Measurements from ENCODE around the gene UPB1. TPM values are rescaled to one million over a fixed set of nuclear protein-coding genes. Genes with fewer than 3 reads are reported as not detected.

Gene UPB1
- total and polyA plus RNA-seq, 2 experiments from 2014 or later, result 0.13 TPM; not detected in 1

- Histone ChIP-seq H3K27me3 (ENCODE audit: insufficient read depth) (no peaks in the 10 kb centered on the region), H3K4me3 (no peak overlapping the region), H3K4me2 (no peak overlapping the region), H3K79me2 (replicated peaks; ENCODE audit: insufficient read depth) (no peaks in the 10 kb centered on the region), H3F3A (replicated peaks; ENCODE audit: low read depth) (no peaks in the 10 kb centered on the region), H3K9me2 (ENCODE audit: insufficient read depth) (no peaks in the 10 kb centered on the region), H3K36me3 (ENCODE audit: insufficient read depth) (no peaks in the 10 kb centered on the region), H2AFZ (peak overlapping the region; percentile 60; the same call in 1 of the 2 replicates), H3K4me1 (ENCODE audit: insufficient read depth) (peaks cover 6% of the 10 kb centered on the region; the same call in 1 of the 2 replicates), H4K20me1 (replicated peaks; ENCODE audit: insufficient read depth) (no peaks in the 10 kb centered on the region), H3K27ac (ENCODE audit: low read depth) (no peak overlapping the region)
- Mint-ChIP-seq H3K4me1 (peaks cover 13% of the 10 kb centered on the region), H3K36me3 (ENCODE audit: low read depth) (no peaks in the 10 kb centered on the region; the same call in 2 of the 3 replicates), H3K27ac (no peak overlapping the region), H3K27me3 (ENCODE audit: insufficient read depth, low read depth, poor library complexity) (peaks cover 6% of the 10 kb centered on the region), H3K9me3 (no peaks in the 10 kb centered on the region), H3K4me3 (no peak overlapping the region)
- ATAC-seq (peak; percentile 93), DNase-seq (ENCODE audit: low spot score) (peak; percentile 91)
- TF ChIP-seq ZNF331 (CRISPR knock-in tag; IDR thresholded peaks at IDR 0.05; ENCODE audit: low read depth) (no peak), EZH2phosphoT487 (IDR thresholded peaks at IDR 0.05; ENCODE audit: unreplicated experiment) (no peak), POLR2AphosphoS5 (IDR thresholded peaks at IDR 0.05; ENCODE audit: low read depth) (no peak), REST (IDR thresholded peaks at IDR 0.05; ENCODE audit: unreplicated experiment) (no peak), NANOG (IDR thresholded peaks at IDR 0.05; ENCODE audit: borderline replicate concordance) (peak; percentile 33; the same call in 1 of the 2 replicates), CTCF (conservative IDR thresholded peaks at IDR 0.05; ENCODE audit: low read depth in 2 of 2) (peak; percentile 65 to 90)
These were observed 26.7 kb downstream of the UPB1 start for GRCh38 chr22:24521791-24522245.

GRCh38 chr22:24523873-24524272 lies 28.7 kb downstream of the UPB1 start:
- no peaks in the 10 kb centered on the region for H3K27me3 ChIP-seq (ENCODE audit: insufficient read depth)
- H4K20me1 ChIP-seq (replicated peaks; ENCODE audit: insufficient read depth), result no peaks in the 10 kb centered on the region
- no peaks in the 10 kb centered on the region for H3K36me3 ChIP-seq (ENCODE audit: insufficient read depth)
- no peaks in the 10 kb centered on the region for H3K9me3 Mint-ChIP-seq
- no peak overlapping the region for H2AFZ ChIP-seq
- no peaks in the 10 kb centered on the region for H3F3A ChIP-seq (replicated peaks; ENCODE audit: low read depth)
- H3K9me2 ChIP-seq (ENCODE audit: insufficient read depth), result no peaks in the 10 kb centered on the region
- H3K27ac ChIP-seq (ENCODE audit: low read depth), result no peak overlapping the region
- DNase-seq (ENCODE audit: low spot score), result no peak
- H3K4me3 Mint-ChIP-seq, result no peak overlapping the region
- H3K27me3 Mint-ChIP-seq (ENCODE audit: insufficient read depth, low read depth, poor library complexity), result peaks cover 6% of the 10 kb centered on the region
- H3K4me3 ChIP-seq, result no peak overlapping the region
- H3K79me2 ChIP-seq (replicated peaks; ENCODE audit: insufficient read depth), result no peaks in the 10 kb centered on the region
- H3K4me2 ChIP-seq, result no peak overlapping the region
- peaks cover 9% of the 10 kb centered on the region for H3K4me1 Mint-ChIP-seq
- no peaks in the 10 kb centered on the region; the same call in 1 of the 2 replicates for H3K4me1 ChIP-seq (ENCODE audit: insufficient read depth)
- H3K27ac Mint-ChIP-seq, result no peak overlapping the region
- ATAC-seq, result no peak
- H3K36me3 Mint-ChIP-seq (ENCODE audit: low read depth), result no peaks in the 10 kb centered on the region; the same call in 2 of the 3 replicates
- no peak for TF ChIP-seq EZH2phosphoT487 (IDR thresholded peaks at IDR 0.05; ENCODE audit: unreplicated experiment)
- TF ChIP-seq CTCF (conservative IDR thresholded peaks at IDR 0.05; ENCODE audit: low read depth in 2 of 2), result no peak
- no peak for TF ChIP-seq POLR2AphosphoS5 (IDR thresholded peaks at IDR 0.05; ENCODE audit: low read depth)
- TF ChIP-seq JUNB (IDR thresholded peaks at IDR 0.05; ENCODE audit: unreplicated experiment), result no peak
- no peak for TF ChIP-seq EZH2 (IDR thresholded peaks at IDR 0.05; ENCODE audit: low read depth, unreplicated experiment)
- no peak for TF ChIP-seq STAT1 (IDR thresholded peaks at IDR 0.05; ENCODE audit: unreplicated experiment)
